Activated naive CD4-positive, alpha-beta T cell treated with anti-CD3 and anti-CD28 coated beads, Interleukin-2, amount 50 U/mL, for 16 hours (primary cell): ENCODE measurements around the gene TIMM29.
"Not testable (repeated sequence)": the region's sequence is repeated elsewhere in the genome, so short reads cannot be mapped to it uniquely, and the experiment has no call there.

Experiments used
- DNase-seq: peaks from one replicate; pipeline ENCODE4 v3.0.0-alpha.2; 2020

TIMM29 gene

GRCh38 chr19:10946958-10947657 lies 18.5 kb downstream of the TIMM29 start:
- no peak for DNase-seq

- DNase-seq, result no peak
Measured at GRCh38 chr19:10952809-10953208, 24.2 kb downstream of the TIMM29 start.

GRCh38 chr19:10959277-10959968 lies 30.8 kb downstream of the TIMM29 start:
- not testable (repeated sequence) for DNase-seq

GRCh38 chr19:10960314-10961072 lies 31.9 kb downstream of the TIMM29 start, which contains the start of gene SMARCA4:
TSS of gene SMARCA4 (plus strand) at chr19:10961030. CDS start at chr19:10984152, 23,122 bp downstream.
- peak; percentile 98 for DNase-seq

GRCh38 chr19:10961073-10961860 lies 32.7 kb downstream of the TIMM29 start:
- DNase-seq, result no peak

- DNase-seq, result no peak
Measured at GRCh38 chr19:10962863-10963262, 34.3 kb downstream of the TIMM29 start.

GRCh38 chr19:10963865-10964264 lies 35.3 kb downstream of the TIMM29 start:
- no peak for DNase-seq

GRCh38 chr19:10964903-10965302 lies 36.3 kb downstream of the TIMM29 start:
- no peak for DNase-seq

- no peak for DNase-seq
Measured at GRCh38 chr19:10965398-10965797, 36.8 kb downstream of the TIMM29 start.

- DNase-seq, result no peak
Measured at GRCh38 chr19:10966809-10967208, 38.2 kb downstream of the TIMM29 start.

- DNase-seq, result no peak
Measured at GRCh38 chr19:10968527-10969135, 40.0 kb downstream of the TIMM29 start.

GRCh38 chr19:10971107-10971726 lies 42.6 kb downstream of the TIMM29 start:
- no peak for DNase-seq

GRCh38 chr19:10975374-10976130 lies 46.9 kb downstream of the TIMM29 start:
- DNase-seq, result no peak

GRCh38 chr19:10976131-10976892 lies 47.7 kb downstream of the TIMM29 start:
- no peak for DNase-seq

GRCh38 chr19:10977742-10978092 lies 49.1 kb downstream of the TIMM29 start:
- no peak for DNase-seq
